GM06990 (cell line): ENCODE measurements around the gene ALPP.
"Not testable (repeated sequence)": the region's sequence is repeated elsewhere in the genome, so short reads cannot be mapped to it uniquely, and the experiment has no call there.

ENCODE experiments used
- DNase-seq: peaks from one replicate; pipeline ENCODE4 v3.0.0-alpha.2; 2011; ENCODE audit not compliant: insufficient read length; ENCODE audit errors: extremely low read depth
- H3K27me3 ChIP-seq: replicated peaks from 2 replicates; pipeline ENCODE4 v1.6.0; 2011; ENCODE audit warnings: low read length; ENCODE audit not compliant: control insufficient read depth, insufficient read depth
- H3K36me3 ChIP-seq: 2 replicates; pipeline ENCODE4 v1.5.1; 2011; ENCODE audit warnings: low read length; ENCODE audit not compliant: control insufficient read depth, insufficient read depth
- H3K4me3 ChIP-seq: replicated peaks from 2 replicates; pipeline ENCODE4 v1.5.1; 2011; ENCODE audit warnings: low read depth, mild to moderate bottlenecking, control low read depth, low read length
- TF ChIP-seq, protein P1 (sequence below): IDR thresholded peaks from 2 replicates; pipeline ENCODE4 v1.5.1; 2011; ENCODE audit warnings: low read length, control low read depth, mild to moderate bottlenecking, inconsistent platforms; ENCODE audit not compliant: insufficient read depth, poor library complexity, severe bottlenecking

The ALPP gene

GRCh38 chr2:232406556-232407310 is 28.2 kb downstream of the ALPP start, which contains the start of gene ALPG:
TSS of gene ALPG (plus strand) at chr2:232406844. CDS start at chr2:232406895, 51 bp downstream.
- H3K36me3 ChIP-seq, result no peaks in the 10 kb centered on the region
- TF ChIP-seq, protein P1, sequence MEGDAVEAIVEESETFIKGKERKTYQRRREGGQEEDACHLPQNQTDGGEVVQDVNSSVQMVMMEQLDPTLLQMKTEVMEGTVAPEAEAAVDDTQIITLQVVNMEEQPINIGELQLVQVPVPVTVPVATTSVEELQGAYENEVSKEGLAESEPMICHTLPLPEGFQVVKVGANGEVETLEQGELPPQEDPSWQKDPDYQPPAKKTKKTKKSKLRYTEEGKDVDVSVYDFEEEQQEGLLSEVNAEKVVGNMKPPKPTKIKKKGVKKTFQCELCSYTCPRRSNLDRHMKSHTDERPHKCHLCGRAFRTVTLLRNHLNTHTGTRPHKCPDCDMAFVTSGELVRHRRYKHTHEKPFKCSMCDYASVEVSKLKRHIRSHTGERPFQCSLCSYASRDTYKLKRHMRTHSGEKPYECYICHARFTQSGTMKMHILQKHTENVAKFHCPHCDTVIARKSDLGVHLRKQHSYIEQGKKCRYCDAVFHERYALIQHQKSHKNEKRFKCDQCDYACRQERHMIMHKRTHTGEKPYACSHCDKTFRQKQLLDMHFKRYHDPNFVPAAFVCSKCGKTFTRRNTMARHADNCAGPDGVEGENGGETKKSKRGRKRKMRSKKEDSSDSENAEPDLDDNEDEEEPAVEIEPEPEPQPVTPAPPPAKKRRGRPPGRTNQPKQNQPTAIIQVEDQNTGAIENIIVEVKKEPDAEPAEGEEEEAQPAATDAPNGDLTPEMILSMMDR, result no peak
- DNase-seq, result no peak
- H3K4me3 ChIP-seq, result no peak within 1 kb of the TSS
- no peaks in the 10 kb centered on the region for H3K27me3 ChIP-seq

GRCh38 chr2:232407428-232408150 is 29.0 kb downstream of the ALPP start:
- not testable (repeated sequence) for H3K27me3 ChIP-seq, H3K4me3 ChIP-seq, H3K36me3 ChIP-seq, DNase-seq

DNA sequence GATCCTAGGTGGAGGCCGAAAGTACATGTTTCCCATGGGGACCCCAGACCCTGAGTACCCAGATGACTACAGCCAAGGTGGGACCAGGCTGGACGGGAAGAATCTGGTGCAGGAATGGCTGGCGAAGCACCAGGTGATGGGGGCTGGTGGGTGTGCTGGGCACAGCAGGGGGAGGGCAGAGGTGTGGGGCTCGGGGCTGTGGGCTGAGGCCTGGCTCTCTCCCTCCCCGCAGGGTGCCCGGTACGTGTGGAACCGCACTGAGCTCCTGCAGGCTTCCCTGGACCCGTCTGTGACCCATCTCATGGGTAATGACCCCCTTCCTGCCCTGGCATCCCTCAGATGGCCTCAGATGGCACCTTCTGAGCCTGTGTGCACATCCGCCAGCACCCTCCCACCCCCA is 29.7 kb downstream of the ALPP start:
- DNase-seq, H3K27me3 ChIP-seq, H3K36me3 ChIP-seq, H3K4me3 ChIP-seq: not testable (repeated sequence)

DNA sequence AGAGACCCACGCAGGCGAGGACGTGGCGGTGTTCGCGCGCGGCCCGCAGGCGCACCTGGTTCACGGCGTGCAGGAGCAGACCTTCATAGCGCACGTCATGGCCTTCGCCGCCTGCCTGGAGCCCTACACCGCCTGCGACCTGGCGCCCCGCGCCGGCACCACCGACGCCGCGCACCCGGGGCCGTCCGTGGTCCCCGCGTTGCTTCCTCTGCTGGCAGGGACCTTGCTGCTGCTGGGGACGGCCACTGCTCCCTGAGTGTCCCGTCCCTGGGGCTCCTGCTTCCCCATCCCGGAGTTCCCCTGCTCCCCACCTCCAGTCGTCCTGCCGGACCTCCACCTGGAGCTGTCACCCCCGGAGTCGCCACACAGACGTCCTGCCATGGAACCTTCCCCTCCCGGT is 31.1 kb downstream of the ALPP start:
- H3K27me3 ChIP-seq, H3K4me3 ChIP-seq, H3K36me3 ChIP-seq, DNase-seq: not testable (repeated sequence)

DNA sequence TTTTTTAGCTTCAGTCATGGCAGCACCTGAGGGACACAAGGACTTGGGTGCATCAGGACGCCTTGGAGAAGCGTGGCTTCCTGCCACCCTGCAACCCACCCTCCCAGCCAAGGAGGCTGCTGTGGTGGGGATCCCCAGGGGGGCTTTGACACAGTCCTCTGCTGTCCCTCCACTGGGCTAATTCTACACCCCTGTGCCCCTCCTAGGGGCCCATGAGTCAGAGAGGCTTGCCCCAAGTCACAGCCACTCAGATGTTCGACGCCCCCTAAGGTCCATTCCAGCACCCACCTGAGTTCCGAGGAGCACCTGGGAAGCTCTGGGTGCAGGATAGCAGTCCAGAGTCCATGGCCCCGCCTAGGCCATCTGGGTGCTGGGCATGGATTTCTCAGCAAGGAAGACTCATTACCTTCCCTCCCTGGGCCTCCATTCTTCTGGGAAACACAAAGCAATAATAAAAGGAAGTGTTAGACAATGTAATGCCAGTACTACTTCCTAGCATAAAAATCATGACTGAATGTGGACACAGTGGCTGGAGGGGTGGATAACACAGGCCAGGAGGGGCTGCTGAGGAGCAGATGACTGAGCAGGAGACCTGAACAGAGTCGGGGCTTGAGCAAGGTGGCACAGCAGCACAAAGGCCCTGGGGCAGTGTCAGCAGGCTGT is 31.8 kb downstream of the ALPP start:
- TF ChIP-seq, protein P1, result no peak
- H3K27me3 ChIP-seq, result no peaks in the 10 kb centered on the region
- DNase-seq, result no peak
- no peaks in the 10 kb centered on the region for H3K36me3 ChIP-seq
- H3K4me3 ChIP-seq, result no peak overlapping the region

DNA sequence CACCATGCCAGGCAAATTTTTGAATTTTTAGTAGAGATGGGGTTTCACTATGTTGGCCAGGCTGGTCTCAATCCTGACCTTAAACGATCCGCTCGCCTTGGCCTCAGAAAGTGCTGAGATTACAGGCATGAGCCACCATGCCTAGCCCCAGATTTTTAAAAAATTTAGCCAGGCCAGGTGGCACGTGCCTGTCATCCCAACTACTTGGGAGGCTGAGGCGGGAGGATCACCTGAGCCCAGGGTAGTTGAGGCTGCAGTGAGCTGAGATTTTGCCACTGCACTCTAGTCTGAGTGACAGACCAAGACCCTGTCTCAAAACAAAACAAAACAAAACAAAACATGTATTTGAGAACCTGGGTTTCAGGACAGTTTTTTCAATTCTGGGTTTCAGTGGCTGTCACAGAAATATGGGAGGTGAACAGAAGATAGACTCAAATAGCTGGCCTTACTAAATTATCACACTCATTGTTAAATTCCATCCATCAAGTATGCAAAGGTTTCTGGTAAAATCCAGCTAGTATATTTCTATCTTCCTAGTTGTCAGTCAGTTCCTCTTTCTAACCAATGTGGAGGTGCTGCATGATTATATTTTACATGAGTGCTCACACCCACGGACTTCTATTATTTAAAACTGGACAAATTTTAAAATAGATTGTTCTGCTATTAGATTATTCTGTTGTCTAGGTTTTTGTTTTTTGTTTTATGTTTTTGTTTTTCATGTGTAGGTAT is 33.5 kb downstream of the ALPP start:
- Histone ChIP-seq H3K27me3 (no peaks in the 10 kb centered on the region), H3K36me3 (no peaks in the 10 kb centered on the region), H3K4me3 (no peak overlapping the region)
- TF ChIP-seq, protein P1, result no peak
- no peak for DNase-seq
